NCI-H345 (cell line): ENCODE data around the gene OOSP2.
"Not testable (repeated sequence)": the region's sequence is repeated elsewhere in the genome, so short reads cannot be mapped to it uniquely, and the experiment has no call there.

Experiments
- DNase-seq: peaks from one replicate; lab custom pipeline; 2025; lab: John Stamatoyannopoulos, UW

OOSP2 gene

GRCh38 chr11:60040109-60040508 is at the start of gene OOSP2:
TSS of gene OOSP2 (plus strand) at chr11:60040409. CDS start at chr11:60040460, 51 bp downstream.
- no peak for DNase-seq

GRCh38 chr11:59990421-59990820 is 49.8 kb upstream of the OOSP2 start:
- no peak for DNase-seq

GRCh38 chr11:59992425-59992824 is 47.8 kb upstream of the OOSP2 start:
- DNase-seq, result no peak

GRCh38 chr11:59997800-59998199 is 42.4 kb upstream of the OOSP2 start:
- no peak for DNase-seq

GRCh38 chr11:59999691-60000090 is 40.5 kb upstream of the OOSP2 start:
- no peak for DNase-seq

- no peak for DNase-seq
Observed at GRCh38 chr11:60003729-60004128, 36.5 kb upstream of the OOSP2 start.

GRCh38 chr11:60005360-60005759 is 34.8 kb upstream of the OOSP2 start:
- DNase-seq, result no peak

- no peak for DNase-seq
Observed at GRCh38 chr11:60016881-60017280, 23.3 kb upstream of the OOSP2 start, which contains the start of gene OOSP4B. TSS of gene OOSP4B (plus strand) at chr11:60017181.

- DNase-seq, result no peak
Observed at GRCh38 chr11:60018058-60018457, 22.2 kb upstream of the OOSP2 start.

GRCh38 chr11:60020376-60020775 is 19.8 kb upstream of the OOSP2 start:
- not testable (repeated sequence) for DNase-seq

- DNase-seq, result no peak
Observed at GRCh38 chr11:60029015-60029632, 11.1 kb upstream of the OOSP2 start.

GRCh38 chr11:60050422-60050821 is 10.2 kb downstream of the OOSP2 start:
- DNase-seq, result not testable (repeated sequence)

- DNase-seq, result not testable (repeated sequence)
Observed at GRCh38 chr11:60050839-60051238, 10.6 kb downstream of the OOSP2 start.

GRCh38 chr11:60056349-60056969 is 16.2 kb downstream of the OOSP2 start, which contains the start of gene MS4A3:
TSS of gene MS4A3 (plus strand) at chr11:60056665. CDS start at chr11:60061161, 4,496 bp downstream.
- DNase-seq, result no peak

GRCh38 chr11:60059052-60059451 is 18.8 kb downstream of the OOSP2 start:
- DNase-seq, result no peak

GRCh38 chr11:60059521-60060240 is 19.5 kb downstream of the OOSP2 start:
- no peak for DNase-seq

GRCh38 chr11:60064111-60064510 is 23.9 kb downstream of the OOSP2 start:
- DNase-seq, result no peak

GRCh38 chr11:60065801-60066200 is 25.6 kb downstream of the OOSP2 start:
- DNase-seq, result no peak

GRCh38 chr11:60069450-60069849 is 29.2 kb downstream of the OOSP2 start:
- DNase-seq, result no peak

- DNase-seq, result not testable (repeated sequence)
Observed at GRCh38 chr11:60071644-60072043, 31.4 kb downstream of the OOSP2 start.

- DNase-seq, result no peak
Observed at GRCh38 chr11:60077216-60077817, 37.1 kb downstream of the OOSP2 start.

GRCh38 chr11:60077981-60078380 is 37.8 kb downstream of the OOSP2 start:
- no peak for DNase-seq

- DNase-seq, result no peak
Observed at GRCh38 chr11:60078745-60079144, 38.5 kb downstream of the OOSP2 start.
